Measurements from ENCODE around the gene PDP2.

Gene PDP2

GRCh38 chr16:66888647-66889615, 8.6 kb downstream of the PDP2 start:
- Histone ChIP-seq H3K36me3 (replicated peaks in 1 of 2; ENCODE audit: control insufficient read depth in 2 of 2, insufficient read depth in 2 of 2, low read length in 2 of 2) (peaks cover 19 to 32% of the 10 kb centered on the region in 2 donors), H3K23ac (ENCODE audit: low read depth, low read length, poor library complexity) (no peak overlapping the region), H3K9me3 (replicated peaks in 1 of 2; ENCODE audit: control insufficient read depth in 2 of 2, insufficient read depth in 1 of 2, low read depth in 1 of 2, low read length in 2 of 2) (peaks cover 0 to 3% of the 10 kb centered on the region in 2 donors), H2AFZ (ENCODE audit: low read length) (no peak overlapping the region), H2BK120ac (ENCODE audit: low read depth, low read length) (no peak overlapping the region), H2AK5ac (ENCODE audit: low read depth, low read length) (no peak overlapping the region), H4K8ac (ENCODE audit: low read depth, low read length) (no peak overlapping the region), H3K79me1 (ENCODE audit: low read depth, low read length) (no peaks in the 10 kb centered on the region), H3K4me1 (ENCODE audit: control insufficient read depth in 2 of 2, insufficient read depth in 1 of 2, low read depth in 1 of 2, low read length in 2 of 2) (no peaks in the 10 kb centered on the region), H4K91ac (ENCODE audit: low read depth, low read length, poor library complexity) (no peak overlapping the region), H2BK15ac (ENCODE audit: low read length) (no peak overlapping the region), H2BK5ac (ENCODE audit: low read length) (no peak overlapping the region), H3K18ac (ENCODE audit: low read length) (no peak overlapping the region), H3K4ac (ENCODE audit: low read length) (no peak overlapping the region), H3K14ac (ENCODE audit: low read length) (no peak overlapping the region), H2BK12ac (ENCODE audit: low read length) (no peak overlapping the region), H3K9ac (ENCODE audit: low read depth, low read length, poor library complexity) (no peak overlapping the region), H3K27ac (replicated peaks; ENCODE audit: low read length) (no peak overlapping the region), H3K4me2 (ENCODE audit: insufficient read depth, low read length, poor library complexity, severe bottlenecking) (no peak overlapping the region), H3K27me3 (ENCODE audit: control insufficient read depth in 3 of 3, insufficient read depth in 3 of 3, low read depth in 1 of 3, low read length in 3 of 3) (no peaks in the 10 kb centered on the region), H3K4me3 (ENCODE audit: low read length in 2 of 2) (no peak overlapping the region)
- WGBS, 2 donors (ENCODE audit: extremely low coverage in 2 of 2, insufficient read length in 2 of 2, insufficient replicate concordance in 1 of 2): no CpG with 5 or more reads among the region's 6 CpGs
- no peak for DNase-seq (ENCODE audit: low spot score)

- Histone ChIP-seq H3K9ac (ENCODE audit: low read depth, low read length, poor library complexity) (no peak overlapping the region), H3K27ac (replicated peaks; ENCODE audit: low read length) (no peak overlapping the region), H4K91ac (ENCODE audit: low read depth, low read length, poor library complexity) (no peak overlapping the region), H2BK5ac (ENCODE audit: low read length) (no peak overlapping the region), H3K14ac (ENCODE audit: low read length) (no peak overlapping the region), H3K27me3 (ENCODE audit: control insufficient read depth in 3 of 3, insufficient read depth in 3 of 3, low read depth in 1 of 3, low read length in 3 of 3) (no peaks in the 10 kb centered on the region), H2BK120ac (ENCODE audit: low read depth, low read length) (no peak overlapping the region), H3K4me3 (ENCODE audit: low read length in 2 of 2) (no peak overlapping the region), H2AFZ (ENCODE audit: low read length) (no peak overlapping the region), H3K23ac (ENCODE audit: low read depth, low read length, poor library complexity) (no peak overlapping the region), H3K4ac (ENCODE audit: low read length) (no peak overlapping the region), H3K79me1 (ENCODE audit: low read depth, low read length) (no peaks in the 10 kb centered on the region), H3K4me2 (ENCODE audit: insufficient read depth, low read length, poor library complexity, severe bottlenecking) (no peak overlapping the region), H3K9me3 (replicated peaks in 1 of 2; ENCODE audit: control insufficient read depth in 2 of 2, insufficient read depth in 1 of 2, low read depth in 1 of 2, low read length in 2 of 2) (peaks cover 0 to 3% of the 10 kb centered on the region in 2 donors), H3K36me3 (replicated peaks in 1 of 2; ENCODE audit: control insufficient read depth in 2 of 2, insufficient read depth in 2 of 2, low read length in 2 of 2) (peaks cover 14 to 26% of the 10 kb centered on the region in 2 donors), H2BK15ac (ENCODE audit: low read length) (no peak overlapping the region), H3K18ac (ENCODE audit: low read length) (no peak overlapping the region), H4K8ac (ENCODE audit: low read depth, low read length) (no peak overlapping the region), H2AK5ac (ENCODE audit: low read depth, low read length) (no peak overlapping the region), H2BK12ac (ENCODE audit: low read length) (no peak overlapping the region), H3K4me1 (ENCODE audit: control insufficient read depth in 2 of 2, insufficient read depth in 1 of 2, low read depth in 1 of 2, low read length in 2 of 2) (no peaks in the 10 kb centered on the region)
- no peak for DNase-seq (ENCODE audit: low spot score)
- WGBS, 2 donors (ENCODE audit: extremely low coverage in 2 of 2, insufficient read length in 2 of 2, insufficient replicate concordance in 1 of 2): no CpG with 5 or more reads among the region's 4 CpGs
Observed at GRCh38 chr16:66889622-66890021, 9.3 kb downstream of the PDP2 start.

- Histone ChIP-seq H2AK5ac (ENCODE audit: low read depth, low read length) (no peak overlapping the region), H3K4me3 (ENCODE audit: low read length in 2 of 2) (no peak overlapping the region), H3K4ac (ENCODE audit: low read length) (no peak overlapping the region), H3K14ac (ENCODE audit: low read length) (no peak overlapping the region), H3K27ac (replicated peaks; ENCODE audit: low read length) (no peak overlapping the region), H2AFZ (ENCODE audit: low read length) (no peak overlapping the region), H3K4me2 (ENCODE audit: insufficient read depth, low read length, poor library complexity, severe bottlenecking) (no peak overlapping the region), H3K9me3 (replicated peaks in 1 of 2; ENCODE audit: control insufficient read depth in 2 of 2, insufficient read depth in 1 of 2, low read depth in 1 of 2, low read length in 2 of 2) (no peaks in the 10 kb centered on the region), H4K8ac (ENCODE audit: low read depth, low read length) (no peak overlapping the region), H3K79me1 (ENCODE audit: low read depth, low read length) (no peaks in the 10 kb centered on the region), H4K91ac (ENCODE audit: low read depth, low read length, poor library complexity) (no peak overlapping the region), H3K23ac (ENCODE audit: low read depth, low read length, poor library complexity) (no peak overlapping the region), H3K36me3 (replicated peaks in 1 of 2; ENCODE audit: control insufficient read depth in 2 of 2, insufficient read depth in 2 of 2, low read length in 2 of 2) (peaks cover 4 to 15% of the 10 kb centered on the region in 2 donors), H3K18ac (ENCODE audit: low read length) (no peak overlapping the region), H2BK12ac (ENCODE audit: low read length) (no peak overlapping the region), H2BK15ac (ENCODE audit: low read length) (no peak overlapping the region), H2BK120ac (ENCODE audit: low read depth, low read length) (no peak overlapping the region), H3K27me3 (ENCODE audit: control insufficient read depth in 3 of 3, insufficient read depth in 3 of 3, low read depth in 1 of 3, low read length in 3 of 3) (peaks cover 0 to 2% (median 0%) of the 10 kb centered on the region in 3 experiments), H3K9ac (ENCODE audit: low read depth, low read length, poor library complexity) (no peak overlapping the region), H2BK5ac (ENCODE audit: low read length) (no peak overlapping the region), H3K4me1 (ENCODE audit: control insufficient read depth in 2 of 2, insufficient read depth in 1 of 2, low read depth in 1 of 2, low read length in 2 of 2) (no peaks in the 10 kb centered on the region)
- no CpG with 5 or more reads among the region's 2 CpGs for WGBS, 2 donors (ENCODE audit: extremely low coverage in 2 of 2, insufficient read length in 2 of 2, insufficient replicate concordance in 1 of 2)
- DNase-seq (ENCODE audit: low spot score): no peak
Observed at GRCh38 chr16:66890799-66891198, 10.5 kb downstream of the PDP2 start.

- Histone ChIP-seq H4K8ac (ENCODE audit: low read depth, low read length) (no peak overlapping the region), H3K14ac (ENCODE audit: low read length) (no peak overlapping the region), H2AK5ac (ENCODE audit: low read depth, low read length) (no peak overlapping the region), H3K4me3 (ENCODE audit: low read length in 2 of 2) (no peak overlapping the region), H3K18ac (ENCODE audit: low read length) (no peak overlapping the region), H3K23ac (ENCODE audit: low read depth, low read length, poor library complexity) (no peak overlapping the region), H3K4me1 (ENCODE audit: control insufficient read depth in 2 of 2, insufficient read depth in 1 of 2, low read depth in 1 of 2, low read length in 2 of 2) (no peaks in the 10 kb centered on the region), H2BK120ac (ENCODE audit: low read depth, low read length) (no peak overlapping the region), H3K9ac (ENCODE audit: low read depth, low read length, poor library complexity) (no peak overlapping the region), H4K91ac (ENCODE audit: low read depth, low read length, poor library complexity) (no peak overlapping the region), H3K36me3 (replicated peaks in 1 of 2; ENCODE audit: control insufficient read depth in 2 of 2, insufficient read depth in 2 of 2, low read length in 2 of 2) (peaks cover 4 to 9% of the 10 kb centered on the region in 2 donors), H3K4ac (ENCODE audit: low read length) (no peak overlapping the region), H3K9me3 (replicated peaks in 1 of 2; ENCODE audit: control insufficient read depth in 2 of 2, insufficient read depth in 1 of 2, low read depth in 1 of 2, low read length in 2 of 2) (no peaks in the 10 kb centered on the region), H3K27ac (replicated peaks; ENCODE audit: low read length) (no peak overlapping the region), H3K79me1 (ENCODE audit: low read depth, low read length) (no peaks in the 10 kb centered on the region), H2BK12ac (ENCODE audit: low read length) (no peak overlapping the region), H3K4me2 (ENCODE audit: insufficient read depth, low read length, poor library complexity, severe bottlenecking) (no peak overlapping the region), H3K27me3 (ENCODE audit: control insufficient read depth in 3 of 3, insufficient read depth in 3 of 3, low read depth in 1 of 3, low read length in 3 of 3) (peaks cover 0 to 7% (median 0%) of the 10 kb centered on the region in 3 experiments), H2BK5ac (ENCODE audit: low read length) (no peak overlapping the region), H2BK15ac (ENCODE audit: low read length) (no peak overlapping the region), H2AFZ (ENCODE audit: low read length) (no peak overlapping the region)
- DNase-seq (ENCODE audit: low spot score): no peak
- no CpG with 5 or more reads among the region's 4 CpGs for WGBS, 2 donors (ENCODE audit: extremely low coverage in 2 of 2, insufficient read length in 2 of 2, insufficient replicate concordance in 1 of 2)
Observed at GRCh38 chr16:66891360-66891759, 11.0 kb downstream of the PDP2 start.

All from neuronal stem cell (in vitro differentiated cells).